Ureter (tissue), 1 donor: ENCODE results near the gene CAMP. TPM values are rescaled to one million over a fixed set of nuclear protein-coding genes. Genes with fewer than 3 reads are reported as not detected.
"Not testable (repeated sequence)": the region's sequence is repeated elsewhere in the genome, so short reads cannot be mapped to it uniquely, and the experiment has no call there.

ENCODE experiments used
- DNase-seq: peaks from one replicate; pipeline ENCODE4 v3.0.0-alpha.2; 2020; ENCODE audit warnings: low spot score
- total RNA-seq: library from RNA; stranded (reverse); gene quantifications from one replicate; pipeline ENCODE4 v1.2.4, GENCODE V29; 2023
- donor health status: DM: yes; HTN: yes; CAD: no.

CAMP gene
- total RNA-seq, 1 donor from 2014 or later, result 2.0 TPM

- no peak for DNase-seq
Observed at GRCh38 chr3:48256557-48256956, 33.3 kb downstream of the CAMP start.

- DNase-seq, result no peak
Observed at GRCh38 chr3:48258530-48258929, 35.2 kb downstream of the CAMP start.

- no peak for DNase-seq
Observed at GRCh38 chr3:48267782-48268181, 44.5 kb downstream of the CAMP start.

DNA sequence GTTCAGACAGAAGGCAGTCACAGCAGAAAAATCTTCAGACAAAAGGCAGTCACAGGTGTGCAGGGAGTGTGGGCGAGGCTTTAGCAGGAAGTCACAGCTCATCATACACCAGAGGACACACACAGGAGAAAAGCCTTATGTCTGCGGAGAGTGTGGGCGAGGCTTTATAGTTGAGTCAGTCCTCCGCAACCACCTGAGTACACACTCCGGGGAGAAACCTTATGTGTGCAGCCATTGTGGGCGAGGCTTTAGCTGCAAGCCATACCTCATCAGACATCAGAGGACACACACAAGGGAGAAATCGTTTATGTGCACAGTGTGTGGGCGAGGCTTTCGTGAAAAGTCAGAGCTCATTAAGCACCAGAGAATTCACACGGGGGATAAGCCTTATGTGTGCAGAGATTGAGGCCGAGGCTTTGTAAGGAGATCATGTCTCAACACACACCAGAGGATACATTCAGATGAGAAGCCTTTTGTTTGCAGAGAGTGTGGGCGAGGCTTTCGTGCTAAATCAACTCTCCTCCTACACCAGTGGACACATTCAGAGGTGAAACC is 45.2 kb downstream of the CAMP start:
- peak; percentile 72 for DNase-seq

DNA sequence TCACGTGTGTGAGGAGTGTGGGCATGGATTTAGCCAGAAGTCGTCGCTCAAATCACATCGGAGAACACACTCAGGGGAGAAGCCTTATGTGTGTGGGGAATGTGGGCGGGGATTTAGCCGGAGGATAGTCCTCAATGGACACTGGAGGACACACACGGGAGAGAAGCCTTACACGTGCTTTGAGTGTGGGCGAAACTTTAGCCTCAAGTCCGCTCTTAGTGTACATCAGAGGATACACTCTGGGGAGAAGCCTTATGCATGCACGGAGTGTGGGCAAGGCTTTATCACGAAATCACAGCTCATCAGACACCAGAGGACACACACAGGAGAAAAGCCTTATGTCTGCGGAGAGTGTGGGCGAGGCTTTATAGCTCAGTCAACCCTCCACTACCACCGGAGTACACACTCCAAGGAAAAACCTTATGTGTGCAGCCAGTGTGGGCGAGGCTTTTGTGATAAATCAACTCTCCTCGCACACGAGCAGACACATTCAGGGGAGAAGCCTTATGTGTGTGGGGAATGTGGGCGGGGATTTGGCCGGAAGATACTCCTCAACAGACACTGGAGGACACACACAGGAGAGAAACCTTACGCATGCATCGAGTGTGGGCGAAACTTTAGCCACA is 45.8 kb downstream of the CAMP start:
- DNase-seq, result no peak

GRCh38 chr3:48269592-48269991 is 46.3 kb downstream of the CAMP start:
- DNase-seq, result no peak

DNA sequence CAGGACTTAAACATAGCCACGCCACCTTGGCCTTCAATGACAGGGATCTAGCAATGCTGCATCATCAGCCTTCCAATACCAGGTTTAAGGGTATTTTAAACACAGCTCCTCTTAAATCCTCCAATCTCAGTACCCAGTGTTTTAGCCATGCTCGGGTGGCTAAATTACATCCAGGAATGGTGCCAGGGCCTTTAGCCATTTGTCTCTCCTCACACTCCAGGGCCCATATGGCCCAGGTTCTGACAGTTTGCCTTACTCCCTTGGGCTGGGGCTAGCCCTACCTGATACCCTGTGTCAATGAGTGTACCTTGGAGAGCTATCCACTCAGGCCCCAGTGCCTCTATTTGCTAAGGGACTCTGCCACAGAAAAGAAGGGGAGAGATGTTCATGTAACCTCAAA is 47.0 kb downstream of the CAMP start:
- no peak for DNase-seq

GRCh38 chr3:48271223-48271622 is 47.9 kb downstream of the CAMP start:
- DNase-seq, result not testable (repeated sequence)

DNA sequence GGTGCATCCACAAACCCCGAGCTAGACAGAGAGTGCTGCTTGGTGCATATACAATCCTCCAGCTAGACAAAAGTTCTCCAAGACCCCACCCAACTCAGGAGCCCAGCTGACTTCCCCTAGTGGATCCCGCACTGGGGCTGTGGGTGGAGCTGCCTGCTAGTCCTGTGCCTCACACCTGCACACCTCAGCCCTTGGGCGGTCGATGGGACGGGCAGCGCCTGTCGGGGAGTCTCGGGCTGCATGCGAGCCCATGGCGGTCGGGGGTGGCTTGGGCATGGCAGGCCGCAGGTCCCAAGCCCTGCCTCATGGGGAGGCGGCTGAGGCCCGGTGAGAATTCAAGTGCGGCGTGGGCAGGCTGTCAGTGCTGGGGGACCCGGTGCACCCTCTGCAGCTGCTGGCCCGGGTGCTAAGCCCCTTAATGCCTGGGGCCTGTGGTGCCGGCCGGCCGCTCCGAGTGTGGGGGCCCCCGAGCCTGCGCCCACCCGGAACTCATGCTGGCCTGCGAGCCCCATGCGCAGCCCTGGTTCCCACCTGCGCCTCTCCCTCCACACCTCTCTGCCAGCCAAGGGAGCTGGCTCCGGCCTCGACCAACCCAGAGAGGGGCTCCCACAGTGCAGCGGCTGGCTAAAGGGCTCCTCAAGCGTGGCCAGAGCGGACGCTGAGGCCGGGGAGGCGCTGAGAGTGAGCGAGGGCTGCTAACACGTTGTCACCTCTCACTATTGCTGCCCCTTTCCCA is 48.6 kb downstream of the CAMP start:
- DNase-seq, result no peak

DNA sequence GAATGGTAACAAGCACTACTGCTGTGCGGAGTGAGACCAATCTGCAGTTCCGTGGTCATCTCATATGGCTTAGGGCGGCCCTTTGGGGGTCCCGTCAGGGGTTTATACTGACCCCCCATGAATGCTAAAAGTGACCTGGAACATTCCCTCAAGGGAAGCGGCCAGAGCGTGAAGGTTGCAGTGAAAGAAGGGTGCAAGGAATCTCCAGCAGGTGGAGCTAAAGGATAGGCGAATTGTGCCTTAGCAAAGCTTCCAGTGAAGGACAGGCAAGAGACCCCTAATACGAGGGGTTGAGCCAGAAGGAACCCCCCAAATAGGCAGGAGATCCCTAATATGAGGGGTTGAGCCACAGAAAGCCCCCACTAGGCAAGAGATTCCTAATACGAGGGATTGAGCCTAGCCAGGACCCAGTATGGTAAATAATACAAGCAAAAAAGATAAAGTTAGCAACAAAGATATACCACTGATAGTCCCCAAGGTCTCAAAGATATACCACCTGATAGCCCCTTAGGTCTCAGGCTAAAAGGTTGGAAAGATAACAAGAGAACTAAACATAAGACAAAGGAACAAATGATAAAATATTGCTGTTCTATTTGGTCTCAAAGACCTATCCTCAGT is 50.4 kb downstream of the CAMP start:
- peak; percentile 65 for DNase-seq

GRCh38 chr3:48274452-48274851 is 51.2 kb downstream of the CAMP start:
- DNase-seq, result no peak

Other genes with a start within 250 kb of the CAMP start
- 265 TPM for gene MAP4, start 207.1 kb upstream of the CAMP start, total RNA-seq
- gene CDC25A, start 35.1 kb upstream of the CAMP start, total RNA-seq, result 2.1 TPM
- 18.1 TPM for gene ZNF589, start 17.6 kb downstream of the CAMP start, total RNA-seq
- 30.8 TPM for gene NME6, start 77.9 kb downstream of the CAMP start, total RNA-seq
- gene SPINK8, start 110.2 kb downstream of the CAMP start, total RNA-seq, result 12.0 TPM
- 0.23 TPM for gene FBXW12, start 148.7 kb downstream of the CAMP start, total RNA-seq
- 259 TPM for gene PLXNB1, start 206.6 kb downstream of the CAMP start, total RNA-seq
- 10.4 TPM for gene CCDC51, start 216.6 kb downstream of the CAMP start, total RNA-seq
- gene TMA7, start 216.8 kb downstream of the CAMP start, total RNA-seq, result 237 TPM
- 9.6 TPM for gene ATRIP, start 223.2 kb downstream of the CAMP start, total RNA-seq